Liver (tissue), 3 donors: ENCODE results near the gene EHD1.

Experiments used
- CTCF ChIP-seq: fragments of 150-350 bp; IDR thresholded peaks from 2 replicates; pipeline ENCODE4 v1.5.1; 2017; ENCODE audit warnings: improper control_type of control experiment, low read depth, low read length; ENCODE audit not compliant: missing input control
- EGR1 ChIP-seq, 2 donors: IDR thresholded peaks; 2 replicates each; pipeline ENCODE4 v1.6.1; 2016 to 2018; ENCODE audit warnings: antibody characterized with exemption in 2 of 2, low read depth in 2 of 2
- FOXA2 ChIP-seq: IDR thresholded peaks from 2 replicates; pipeline ENCODE4 v1.6.1; 2016; ENCODE audit warnings: antibody characterized with exemption
- GABPA ChIP-seq, 2 donors: IDR thresholded peaks in 1 of 2; conservative IDR thresholded peaks in 1 of 2; 2 replicates each; pipeline ENCODE4 v1.6.1; 2016; ENCODE audit warnings: antibody characterized with exemption in 2 of 2, mild to moderate bottlenecking in 1 of 2, moderate library complexity in 1 of 2
- REST ChIP-seq: IDR thresholded peaks from 2 replicates; pipeline ENCODE4 v1.6.1; 2016; ENCODE audit warnings: antibody characterized with exemption, mild to moderate bottlenecking
- RXRA ChIP-seq, 2 donors: IDR thresholded peaks; 2 replicates each; pipeline ENCODE4 v1.6.1; 2017 to 2018; ENCODE audit warnings: antibody characterized with exemption in 2 of 2, mild to moderate bottlenecking in 1 of 2
- TAF1 ChIP-seq: conservative IDR thresholded peaks from 2 replicates; pipeline ENCODE4 v1.6.1; 2016; ENCODE audit warnings: antibody characterized with exemption, mild to moderate bottlenecking
- donor health status: healthy.
- donor health status: healthy.

DNA sequence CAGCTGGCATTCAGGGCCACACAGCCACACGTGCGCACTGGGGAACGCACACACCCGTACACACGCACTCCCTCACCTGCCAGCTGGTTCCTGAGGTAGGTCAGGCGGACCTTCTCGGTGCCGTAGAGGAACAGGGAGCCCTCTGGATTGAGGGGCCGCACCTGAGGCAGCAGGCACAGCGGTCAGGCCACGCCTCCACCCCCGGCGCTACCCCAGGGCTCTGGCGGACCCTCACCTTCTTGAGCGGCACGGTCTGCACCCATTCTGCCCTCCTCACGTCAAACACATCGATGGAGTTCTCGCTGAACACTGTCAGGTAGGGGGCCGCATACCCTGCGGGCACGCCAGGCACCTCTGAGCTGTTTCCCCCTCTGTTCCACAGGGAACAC, 51.0 kb downstream of the EHD1 start:
- no peak for TF ChIP-seq CTCF
- no peak for TF ChIP-seq RXRA (IDR thresholded peaks at IDR 0.05)
- no peak for TF ChIP-seq GABPA (IDR thresholded peaks at IDR 0.05 in 1 of 2, conservative IDR thresholded peaks at IDR 0.05 in 1 of 2)
- no peak for TF ChIP-seq REST
- no peak for TF ChIP-seq TAF1
- TF ChIP-seq EGR1 (IDR thresholded peaks at IDR 0.05; ENCODE audit: low read depth in 2 of 2): no peak
- no peak for TF ChIP-seq FOXA2
